ENCODE results near the gene CDC42BPB.

- TF ChIP-seq CTCF (IDR thresholded peaks at IDR 0.05; ENCODE audit: insufficient read depth, low read depth, low read length) = no peak
- no peak for TF ChIP-seq EZH2 (IDR thresholded peaks at IDR 0.05; ENCODE audit: insufficient read depth, low read length)
Measured at GRCh38 chr14:103058164-103059055, 1.1 kb upstream of the CDC42BPB start.
